Measurements from ENCODE around the gene LRRC9.
"Not testable (repeated sequence)": the region's sequence is repeated elsewhere in the genome, so short reads cannot be mapped to it uniquely, and the experiment has no call there.

The LRRC9 gene

DNA sequence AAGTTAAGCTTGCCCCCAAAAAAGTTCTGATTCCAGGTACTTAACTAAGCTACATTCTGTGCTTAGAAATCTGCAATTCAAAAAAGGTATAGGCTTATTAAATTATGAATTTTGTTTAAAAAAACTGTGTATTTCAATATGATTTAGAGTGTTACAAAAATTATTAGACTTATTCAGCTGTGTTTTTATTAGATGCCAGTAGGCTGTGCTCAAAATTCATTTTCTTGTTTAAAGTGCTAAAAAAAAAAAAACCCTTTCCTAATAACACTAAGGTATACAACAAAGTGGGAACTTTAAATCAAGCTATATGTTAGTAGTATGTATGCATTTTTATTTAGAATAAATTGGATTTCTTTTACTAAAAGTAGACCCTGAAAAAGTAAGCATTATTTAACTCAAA lies 25.0 kb downstream of the LRRC9 start:
- no peak overlapping the region for H3K27ac ChIP-seq
- DNase-seq (ENCODE audit: low read depth, low spot score) = no peak

DNA sequence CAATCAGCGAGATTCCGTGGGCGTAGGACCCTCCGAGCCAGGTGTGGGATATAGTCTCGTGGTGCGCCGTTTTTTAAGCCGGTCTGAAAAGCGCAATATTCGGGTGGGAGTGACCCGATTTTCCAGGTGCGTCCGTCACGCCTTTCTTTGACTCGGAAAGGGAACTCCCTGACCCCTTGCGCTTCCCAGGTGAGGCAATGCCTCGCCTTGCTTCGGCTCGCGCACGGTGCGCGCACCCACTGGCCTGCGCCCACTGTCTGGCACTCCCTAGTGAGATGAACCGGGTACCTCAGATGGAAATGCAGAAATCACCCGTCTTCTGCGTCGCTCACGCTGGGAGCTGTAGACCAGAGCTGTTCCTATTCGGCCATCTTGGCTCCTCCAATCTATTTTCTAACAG lies 32.2 kb downstream of the LRRC9 start:
- not testable (repeated sequence) for DNase-seq (ENCODE audit: low read depth, low spot score)

DNA sequence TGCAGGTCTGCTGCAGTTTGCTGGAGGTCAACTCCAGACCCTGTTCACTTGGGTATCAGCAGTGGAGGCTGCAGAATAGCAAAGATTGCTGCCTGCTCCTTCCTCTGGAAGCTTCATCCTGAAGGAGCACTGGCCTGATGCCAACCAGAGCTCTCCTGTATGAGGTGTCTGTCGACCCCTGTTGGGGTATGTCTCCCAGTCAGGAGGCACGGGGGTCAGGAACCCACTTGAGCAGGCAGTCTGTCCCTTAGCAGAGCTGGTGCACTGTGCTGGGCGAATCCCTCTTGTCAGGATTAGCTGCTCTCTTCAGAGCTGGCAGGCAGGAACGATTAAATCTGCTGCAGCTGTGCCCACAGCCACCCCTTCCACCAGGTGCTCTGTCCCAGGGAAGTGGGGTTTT lies 37.9 kb downstream of the LRRC9 start:
- DNase-seq (ENCODE audit: low read depth, low spot score); H3K27ac ChIP-seq: not testable (repeated sequence)

More for the DNA sequence above, 32.2 kb downstream of the LRRC9 start:
- not testable (repeated sequence) for H3K27ac ChIP-seq

DNA sequence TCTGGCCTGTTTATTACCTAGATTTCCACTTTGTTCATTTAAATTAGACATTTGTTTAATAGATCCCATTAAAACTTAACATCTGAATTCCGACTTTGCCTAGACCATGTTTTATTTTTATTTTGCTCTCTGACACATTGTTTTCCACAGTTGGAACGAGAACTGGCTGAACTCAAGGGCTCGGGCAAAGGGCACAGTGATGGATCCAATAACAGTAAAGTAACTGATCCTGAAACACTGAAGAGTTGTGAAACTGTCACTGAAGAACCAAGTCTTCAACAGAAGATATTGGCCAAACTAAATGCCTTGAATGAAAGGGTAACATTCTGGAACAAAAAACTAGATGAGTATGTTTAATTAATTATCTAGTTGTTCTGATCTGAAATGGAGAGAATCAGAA lies 39.7 kb downstream of the LRRC9 start:
- no peak for DNase-seq (ENCODE audit: low read depth, low spot score)
- no peak overlapping the region for H3K27ac ChIP-seq

DNA sequence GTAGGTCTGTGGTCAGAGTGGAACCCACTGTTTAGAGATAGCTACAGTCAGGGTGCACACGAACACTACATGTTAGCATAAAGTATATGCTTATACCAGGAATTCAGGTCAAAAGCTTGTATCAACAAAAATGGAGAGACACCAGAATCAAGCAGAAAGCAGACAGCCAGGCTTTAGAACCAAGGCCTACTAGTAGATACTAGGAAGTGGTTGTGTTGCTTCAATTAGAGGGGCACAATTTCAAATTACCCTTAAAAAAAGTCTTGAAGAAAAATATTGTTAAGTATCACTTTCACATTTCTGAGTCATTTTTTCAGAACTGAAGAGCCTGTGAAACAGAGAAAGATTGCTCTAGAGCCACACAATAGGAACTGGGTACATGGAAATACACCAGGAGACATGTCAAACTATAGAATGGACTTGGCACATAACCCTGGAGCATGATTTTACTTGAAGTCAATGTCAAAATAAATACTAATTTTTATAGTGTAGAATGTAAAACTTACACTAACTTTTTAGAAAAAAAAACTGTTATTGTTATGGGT lies 41.6 kb downstream of the LRRC9 start:
- no peak overlapping the region for H3K27ac ChIP-seq
- no peak for DNase-seq (ENCODE audit: low read depth, low spot score)

DNA sequence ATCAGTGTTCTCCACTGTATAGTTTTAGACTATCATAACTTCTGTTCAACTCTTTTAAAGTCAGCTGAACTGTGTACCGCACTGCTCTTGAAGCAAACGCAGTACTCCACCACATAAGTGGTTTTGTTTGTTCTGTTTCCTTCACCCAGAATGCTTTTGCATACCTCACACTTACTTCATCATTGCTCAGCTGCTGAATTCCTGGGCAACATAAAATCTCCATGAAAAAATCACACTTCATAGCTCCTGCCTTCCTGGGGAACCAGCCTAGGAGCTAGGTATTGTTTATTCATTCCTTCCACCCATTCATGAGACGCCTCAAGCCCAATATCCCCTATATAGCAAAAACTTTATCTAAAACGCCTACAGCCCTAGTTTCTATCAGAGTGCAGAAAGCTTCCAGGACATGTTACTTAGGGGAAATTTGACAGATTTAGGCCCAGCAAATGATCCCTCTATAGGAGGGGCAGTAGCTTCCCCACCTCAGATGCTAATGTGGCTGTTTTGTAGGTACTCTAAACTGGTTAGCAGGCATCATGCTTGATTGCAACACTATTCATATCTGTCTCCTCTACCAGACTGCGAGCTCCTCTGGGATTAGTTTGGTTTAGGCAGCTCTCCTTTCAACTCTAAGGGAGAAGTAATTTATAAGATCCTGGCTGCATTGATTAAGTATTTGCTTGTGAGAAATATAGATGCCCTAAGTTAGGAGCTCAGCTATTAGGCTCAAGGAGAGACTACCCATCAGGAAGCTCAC lies 44.5 kb downstream of the LRRC9 start:
- H3K27ac ChIP-seq = no peak overlapping the region
- no peak for DNase-seq (ENCODE audit: low read depth, low spot score)

DNA sequence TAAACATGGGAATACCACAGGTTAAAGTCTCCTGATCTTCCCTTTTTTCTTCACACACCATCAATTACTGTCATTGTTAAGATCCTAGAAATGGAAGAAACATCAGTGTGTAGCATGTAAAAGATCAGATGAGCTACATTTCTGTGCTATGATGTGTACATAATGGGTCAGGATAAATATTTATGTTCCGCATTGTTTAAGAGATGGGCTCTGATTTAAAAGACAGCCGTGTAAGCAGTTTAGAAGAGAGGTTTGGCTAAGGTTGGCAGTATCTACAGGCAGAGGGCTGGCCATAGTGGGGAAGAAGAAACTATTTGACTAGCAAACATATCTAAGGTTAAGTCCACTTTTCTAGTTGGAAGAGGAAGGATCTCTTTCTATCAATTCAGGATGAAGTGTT lies 49.4 kb downstream of the LRRC9 start:
- DNase-seq (ENCODE audit: low read depth, low spot score) = no peak
- H3K27ac ChIP-seq = no peak overlapping the region

DNA sequence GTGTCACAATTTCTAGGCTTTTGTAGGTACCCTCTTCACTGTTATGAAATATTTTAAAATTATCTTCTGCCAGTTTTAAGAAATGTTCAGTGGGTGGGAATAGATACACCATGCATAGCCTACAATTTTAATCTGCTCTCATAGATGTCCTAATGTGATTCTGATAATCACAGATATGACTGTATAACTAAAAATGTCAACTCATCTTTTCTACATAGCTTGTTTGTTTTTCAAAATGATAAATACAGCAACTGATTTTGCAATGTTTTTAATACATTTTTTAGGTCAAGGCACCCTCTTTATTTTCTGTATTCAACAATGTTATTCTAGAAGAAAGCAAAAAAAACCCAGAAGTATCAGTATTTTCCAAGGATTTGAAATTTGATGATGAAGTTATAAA lies 61.6 kb downstream of the LRRC9 start:
- no peak for DNase-seq (ENCODE audit: low read depth, low spot score)
- H3K27ac ChIP-seq = no peak overlapping the region

DNA sequence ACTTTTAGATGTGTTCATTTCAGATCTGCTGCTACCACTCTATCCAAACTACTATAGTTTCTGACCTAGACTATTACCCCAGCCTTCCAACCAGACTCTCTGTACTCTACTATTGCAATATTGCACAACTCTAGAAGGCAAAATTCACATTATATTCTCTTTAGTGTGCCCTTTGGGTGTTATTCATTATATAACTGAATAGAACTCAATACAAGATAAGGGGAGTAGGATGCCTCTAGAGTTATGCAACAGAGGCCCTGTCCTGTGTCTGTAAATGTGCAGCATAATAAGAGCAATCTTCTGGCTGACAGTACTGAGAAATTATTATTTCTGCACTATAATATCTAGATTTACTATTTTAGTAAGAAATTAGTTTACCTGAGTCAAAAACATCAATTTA lies 63.1 kb downstream of the LRRC9 start:
- H3K27ac ChIP-seq = no peak overlapping the region
- no peak for DNase-seq (ENCODE audit: low read depth, low spot score)

DNA sequence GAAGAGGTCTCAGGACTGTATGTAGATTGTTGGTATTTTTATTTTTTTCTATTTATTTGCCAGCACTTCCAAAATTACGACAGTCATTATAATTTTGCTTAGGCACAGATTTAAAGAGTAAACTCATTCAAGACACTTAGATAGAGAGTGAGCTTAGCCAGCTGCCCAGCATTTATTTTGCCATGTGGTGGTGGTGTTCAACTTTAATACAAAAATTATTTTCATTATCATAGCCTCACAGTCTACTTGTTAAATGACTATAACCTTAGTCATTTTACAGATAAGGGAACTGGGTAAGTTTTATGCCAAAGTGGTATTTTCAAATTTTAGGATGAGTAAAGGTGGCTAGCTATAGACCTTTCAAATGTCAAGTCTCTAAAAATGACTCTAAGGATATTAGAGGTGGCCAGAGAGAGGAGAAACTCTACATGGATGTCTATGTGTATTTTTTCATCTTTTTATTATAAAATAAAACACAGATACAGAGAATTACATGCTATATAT lies 66.7 kb downstream of the LRRC9 start:
- DNase-seq (ENCODE audit: low read depth, low spot score) = no peak
- H3K27ac ChIP-seq = no peak overlapping the region

DNA sequence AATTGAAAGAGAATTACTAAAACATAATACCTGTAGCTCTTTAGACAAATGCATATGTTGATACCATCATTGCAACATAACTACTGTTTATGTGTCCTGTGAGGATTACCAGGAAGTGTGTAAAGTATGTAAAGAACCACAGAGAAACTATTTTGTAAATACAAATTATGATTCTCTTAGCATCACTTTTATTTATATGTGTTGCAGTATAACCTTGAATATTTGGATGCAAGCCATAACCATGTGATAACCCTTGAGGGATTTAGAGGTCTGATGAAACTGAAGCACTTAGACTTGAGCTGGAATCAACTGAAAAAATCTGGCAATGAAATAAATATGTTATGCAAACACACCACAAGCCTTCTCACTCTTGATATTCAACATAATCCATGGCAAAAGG lies 77.5 kb downstream of the LRRC9 start:
- no peak overlapping the region for H3K27ac ChIP-seq
- DNase-seq (ENCODE audit: low read depth, low spot score) = no peak

DNA sequence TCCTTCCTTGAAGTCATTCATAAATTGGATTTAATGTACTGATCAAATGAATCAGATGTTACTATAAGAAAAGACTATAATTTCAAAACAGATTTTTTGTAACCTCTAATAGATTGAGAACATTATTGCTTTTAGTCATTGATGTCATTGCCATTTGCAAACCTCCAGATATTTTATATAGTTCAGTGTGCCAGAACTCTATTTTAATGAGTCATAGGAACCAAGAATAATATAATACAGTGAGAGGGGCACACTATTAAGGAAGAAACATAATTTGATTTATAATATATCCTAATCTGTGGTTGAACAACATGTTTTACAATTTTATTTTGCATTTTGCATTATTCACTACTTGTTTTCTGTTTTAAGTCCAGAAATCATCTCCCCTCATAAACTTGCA lies 78.0 kb downstream of the LRRC9 start:
- no peak overlapping the region for H3K27ac ChIP-seq
- DNase-seq (ENCODE audit: low read depth, low spot score) = no peak

DNA sequence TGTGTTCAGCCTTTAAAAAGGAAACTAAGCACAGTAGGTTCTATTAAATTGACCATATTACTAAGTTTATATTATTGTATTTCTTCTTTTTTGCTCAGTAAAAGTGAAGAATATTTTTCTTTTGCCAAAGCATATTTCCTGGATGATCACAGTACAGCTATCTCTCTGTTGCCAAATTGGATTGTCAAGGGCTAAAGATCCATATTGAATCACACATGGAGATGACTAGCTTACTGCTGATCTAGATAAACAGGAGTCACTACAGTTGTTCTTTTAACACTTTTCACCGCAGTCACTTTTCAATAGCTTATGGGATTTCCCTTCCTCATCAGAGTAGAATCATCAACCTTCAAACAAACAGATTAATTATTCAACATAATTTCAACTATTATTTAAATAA lies 78.6 kb downstream of the LRRC9 start:
- DNase-seq (ENCODE audit: low read depth, low spot score) = no peak
- H3K27ac ChIP-seq = no peak overlapping the region

DNA sequence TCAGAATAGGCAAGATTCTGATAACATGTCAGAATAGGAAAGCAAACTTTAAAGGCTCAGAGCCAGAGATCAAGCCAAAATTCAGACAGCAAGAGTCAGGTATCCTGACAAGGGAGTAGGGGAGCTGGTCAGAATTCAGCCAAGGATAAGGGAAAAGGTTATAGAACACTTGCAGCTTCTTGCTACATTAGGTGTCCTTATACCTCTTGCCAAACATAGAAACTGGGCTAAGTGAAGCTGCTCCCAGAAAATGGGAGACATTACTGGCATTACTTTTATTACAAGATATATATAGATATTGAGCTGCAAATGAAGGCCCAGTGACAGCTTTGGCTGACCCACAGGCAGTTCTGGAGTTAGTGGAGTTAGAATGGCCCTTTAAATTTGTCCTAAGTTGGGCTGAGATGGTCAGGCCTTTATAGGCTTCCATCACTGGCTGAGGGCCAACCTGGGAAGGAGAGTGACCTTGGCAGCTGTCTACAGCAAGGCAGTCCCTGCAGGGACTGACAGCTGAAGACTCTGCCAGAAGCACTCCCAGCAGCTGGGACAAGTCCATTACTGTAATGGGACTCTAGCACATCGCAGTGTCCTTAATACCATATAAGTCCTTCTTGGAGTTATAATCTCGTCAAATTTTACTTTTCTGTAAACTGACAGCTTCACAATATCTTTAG lies 83.0 kb downstream of the LRRC9 start:
- DNase-seq (ENCODE audit: low read depth, low spot score) = no peak
- no peak overlapping the region for H3K27ac ChIP-seq

DNA sequence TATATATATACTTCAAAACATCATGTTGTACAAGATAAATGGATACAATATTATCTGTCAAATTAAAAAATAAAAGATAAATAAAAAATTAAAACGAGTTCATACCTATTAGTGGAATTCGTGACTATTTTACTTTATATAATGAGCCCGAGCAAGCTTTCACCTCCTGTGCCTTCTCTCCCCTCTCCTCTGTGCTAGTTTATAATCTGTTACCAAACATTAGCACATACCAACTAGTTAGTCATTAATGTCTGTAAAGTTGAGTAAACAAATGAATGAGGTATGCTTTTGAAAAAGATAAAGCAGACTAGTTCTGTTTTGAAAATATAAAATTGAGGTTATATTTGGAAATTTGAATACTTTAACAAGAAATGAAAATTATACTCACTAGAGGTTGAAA lies 84.0 kb downstream of the LRRC9 start:
- no peak for DNase-seq (ENCODE audit: low read depth, low spot score)
- no peak overlapping the region for H3K27ac ChIP-seq

DNA sequence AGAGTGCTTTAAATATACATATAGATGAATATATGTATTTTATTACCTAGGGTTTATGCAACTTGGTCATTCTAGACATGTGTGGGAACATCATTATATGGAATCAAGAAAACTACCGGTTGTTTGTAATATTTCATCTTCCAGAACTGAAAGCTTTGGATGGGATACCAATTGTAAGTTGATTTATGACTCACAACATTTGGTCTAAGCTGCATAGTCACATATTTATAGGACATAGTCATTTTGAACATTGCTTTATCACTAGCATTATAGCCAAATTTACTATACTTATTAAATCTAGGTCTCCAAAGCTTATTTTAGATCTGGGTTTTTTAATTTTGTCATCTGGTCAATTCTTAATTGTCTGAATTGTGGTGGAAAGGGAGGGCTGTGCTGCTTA lies 88.1 kb downstream of the LRRC9 start:
- DNase-seq (ENCODE audit: low read depth, low spot score) = no peak
- no peak overlapping the region for H3K27ac ChIP-seq

DNA sequence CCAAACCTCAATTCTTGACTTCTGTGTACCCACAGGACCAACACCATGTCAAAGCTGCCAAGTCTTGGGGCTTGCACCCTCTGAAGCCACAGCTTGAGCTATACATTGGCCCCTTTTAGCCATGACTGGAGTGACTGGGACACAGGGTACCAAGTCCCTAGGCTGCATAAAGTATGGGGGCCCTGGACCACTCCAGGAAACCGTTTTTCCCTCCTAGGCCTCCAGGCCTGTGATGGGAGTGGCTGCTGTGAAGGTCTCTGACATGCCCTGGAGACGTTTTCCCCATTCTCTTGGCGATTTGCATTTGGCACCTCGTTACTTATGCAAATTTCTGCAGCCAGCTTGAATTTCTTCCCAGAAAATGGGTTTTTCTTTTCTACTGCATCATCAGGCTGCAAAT lies 90.3 kb downstream of the LRRC9 start:
- H3K27ac ChIP-seq; DNase-seq (ENCODE audit: low read depth, low spot score): not testable (repeated sequence)

DNA sequence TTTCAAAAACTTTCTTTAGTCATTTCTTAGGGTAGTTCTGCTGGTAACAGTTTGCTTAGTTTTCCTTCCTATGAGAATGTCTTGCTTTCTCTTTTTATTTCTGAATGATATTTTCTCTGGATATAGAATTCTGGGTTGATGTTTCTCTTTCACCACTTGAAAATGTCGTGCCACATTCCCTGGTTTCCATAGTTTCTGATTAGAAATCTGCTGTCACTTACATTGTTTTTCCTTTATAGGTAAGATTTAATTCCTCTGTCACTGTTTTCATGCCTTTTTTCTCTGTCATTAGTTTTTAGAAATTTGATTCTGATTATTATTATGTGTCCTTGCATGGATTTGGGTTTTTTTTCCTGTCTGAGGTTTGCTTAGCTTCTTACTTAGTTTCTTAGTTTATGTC lies 94.5 kb downstream of the LRRC9 start:
- H3K27ac ChIP-seq = no peak overlapping the region
- no peak for DNase-seq (ENCODE audit: low read depth, low spot score)

DNA sequence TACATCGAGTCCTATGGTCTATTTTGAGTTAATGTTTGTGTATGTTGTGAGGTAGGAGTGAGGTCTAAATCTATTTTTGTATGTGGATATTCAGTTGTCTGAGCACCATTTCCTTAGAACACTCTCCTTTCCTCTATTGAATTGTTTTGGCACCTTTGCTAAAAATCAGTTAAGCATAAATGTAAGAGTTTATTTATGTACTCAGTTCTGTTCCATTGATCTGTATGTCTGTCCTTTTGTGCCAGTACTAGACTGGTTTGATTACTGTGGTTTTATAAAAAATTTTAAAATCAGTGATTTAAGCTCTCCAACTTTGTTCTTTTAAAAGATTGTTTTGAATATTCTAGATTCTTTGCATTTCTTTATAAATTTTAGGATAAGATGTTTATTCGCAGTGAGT lies 101.7 kb downstream of the LRRC9 start:
- H3K27ac ChIP-seq = no peak overlapping the region
- no peak for DNase-seq (ENCODE audit: low read depth, low spot score)

DNA sequence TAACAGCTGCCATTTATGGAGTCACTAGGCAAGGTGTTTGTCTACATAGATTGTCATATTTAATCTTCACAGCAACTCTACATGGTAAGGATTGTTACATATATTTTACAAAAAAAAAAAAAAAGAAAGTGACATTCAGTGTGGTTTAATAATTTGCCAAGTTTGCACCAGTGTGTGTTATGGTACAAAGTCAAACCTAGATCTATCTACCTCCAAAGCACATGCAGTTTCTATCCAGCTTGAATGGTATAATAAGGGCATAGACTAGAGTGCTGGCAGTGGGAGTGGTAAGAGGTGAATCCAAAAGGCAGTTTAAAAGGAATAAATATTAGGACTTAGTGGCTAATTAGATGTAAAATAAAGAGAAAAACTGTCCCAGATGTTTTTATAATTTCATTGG lies 105.6 kb downstream of the LRRC9 start:
- H3K27ac ChIP-seq = no peak overlapping the region
- DNase-seq (ENCODE audit: low read depth, low spot score) = no peak

DNA sequence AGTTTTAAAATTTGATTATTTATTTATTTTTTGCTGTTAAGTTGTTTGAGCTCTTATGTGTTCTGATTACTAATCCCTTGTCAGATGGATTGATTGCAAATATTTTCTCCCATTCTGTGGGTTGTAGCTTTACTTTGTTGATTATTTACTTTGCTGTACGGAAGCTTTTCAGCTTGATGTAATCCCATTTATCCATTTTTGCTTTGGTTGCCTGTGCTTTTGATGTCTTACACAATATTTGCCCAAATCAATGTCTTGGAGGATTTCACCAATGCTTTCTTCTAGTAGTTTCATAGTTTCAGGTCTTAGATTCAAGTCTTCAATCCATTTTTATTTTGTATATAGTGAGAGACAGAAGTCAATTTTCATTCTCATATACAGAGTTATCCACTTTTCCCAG lies 115.2 kb downstream of the LRRC9 start:
- DNase-seq (ENCODE audit: low read depth, low spot score) = no peak
- H3K27ac ChIP-seq = no peak overlapping the region

DNA sequence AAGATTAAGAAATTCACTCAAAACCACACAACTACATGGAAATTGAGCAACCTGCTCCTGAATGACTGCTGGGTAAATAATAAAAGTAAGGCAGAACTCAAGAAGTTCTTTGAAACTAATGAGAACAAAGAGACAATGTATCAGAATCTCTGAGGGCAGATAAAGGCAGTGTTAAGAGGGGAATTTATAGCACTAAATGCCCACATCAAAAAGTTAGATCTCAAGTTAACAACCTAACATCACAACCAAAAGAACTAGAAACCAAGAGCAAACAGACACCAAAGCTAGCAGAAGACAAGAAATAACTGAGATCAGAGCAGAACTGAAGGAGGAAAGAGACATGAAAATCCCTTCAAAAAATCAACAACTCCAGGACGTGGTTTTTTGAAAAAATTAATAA lies 128.0 kb downstream of the LRRC9 start:
- DNase-seq (ENCODE audit: low read depth, low spot score); H3K27ac ChIP-seq: not testable (repeated sequence)

All from epithelial cell of prostate (primary cell).